Measurements from ENCODE around the gene ATG5.

The ATG5 gene

DNA sequence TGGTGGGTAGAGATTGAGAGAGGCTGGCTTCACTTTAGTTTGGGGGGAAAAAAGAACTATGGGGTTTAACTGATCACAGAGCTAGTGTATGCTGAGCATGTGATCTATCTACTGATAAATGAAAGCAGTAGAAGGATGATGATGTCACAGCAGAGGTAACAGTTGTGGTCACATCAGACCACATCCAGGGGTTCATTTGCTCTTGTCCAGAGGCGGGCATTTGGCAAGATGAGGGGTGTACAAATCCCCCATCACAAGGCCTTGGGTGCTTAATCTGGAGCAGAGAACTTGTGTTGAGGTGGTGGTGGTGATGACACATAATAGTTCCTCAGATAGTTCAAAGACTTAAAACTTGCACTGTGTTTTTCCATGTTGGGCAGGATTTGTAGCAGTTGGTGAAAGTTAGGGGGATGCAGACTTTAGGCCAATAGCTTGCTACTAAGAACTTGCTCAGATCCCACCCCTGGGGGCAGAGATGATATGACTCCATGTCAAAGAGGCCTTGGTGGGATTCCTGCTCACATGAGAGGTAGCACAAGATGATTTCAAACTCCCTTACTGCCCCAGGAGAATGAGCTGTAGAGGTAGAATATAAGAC lies 176.0 kb downstream of the ATG5 start:
- no peak for DNase-seq

DNA sequence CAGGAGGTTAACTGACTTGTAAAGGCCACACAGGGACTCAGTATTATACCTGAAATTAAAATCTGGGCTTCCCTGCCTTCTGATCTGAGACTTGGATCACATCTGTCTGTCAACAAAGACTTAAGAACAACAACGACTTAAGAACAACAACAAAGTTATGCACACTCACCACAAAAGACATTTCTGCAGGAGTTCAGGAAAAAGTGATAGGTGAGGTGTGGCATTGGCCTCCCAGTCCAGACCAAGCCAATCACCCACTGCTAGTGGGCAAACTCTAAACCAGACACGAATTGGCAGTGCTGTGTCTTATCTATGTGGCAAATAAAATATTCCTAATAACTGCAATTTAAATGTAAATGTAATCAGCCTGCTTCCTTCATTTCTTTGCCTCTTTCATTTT lies 178.1 kb downstream of the ATG5 start:
- no peak for DNase-seq

DNA sequence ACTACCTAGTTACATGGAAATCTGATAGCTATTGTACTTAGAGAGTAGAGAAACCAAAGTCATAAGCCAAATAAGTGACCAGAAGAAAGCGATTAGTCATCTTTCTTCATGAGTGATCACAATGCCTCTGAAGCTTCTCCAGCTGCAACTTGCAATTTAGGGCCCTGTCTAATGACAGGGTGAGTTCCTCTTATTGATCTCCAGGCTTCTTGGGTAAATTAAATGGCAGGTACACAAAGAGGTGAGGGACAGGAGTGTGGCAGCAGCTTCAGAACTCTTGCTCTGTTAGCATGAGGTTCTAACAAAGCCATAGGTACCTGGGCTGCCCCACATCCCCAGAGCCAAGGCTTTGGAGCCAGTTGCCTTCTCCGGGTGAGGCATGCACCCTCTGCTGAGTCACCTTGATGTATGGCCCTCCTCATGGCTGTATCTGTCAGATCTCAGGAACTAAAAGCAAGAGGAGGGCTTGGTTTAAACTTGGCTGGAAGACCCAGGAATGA lies 178.7 kb downstream of the ATG5 start:
- DNase-seq, result no peak

DNA sequence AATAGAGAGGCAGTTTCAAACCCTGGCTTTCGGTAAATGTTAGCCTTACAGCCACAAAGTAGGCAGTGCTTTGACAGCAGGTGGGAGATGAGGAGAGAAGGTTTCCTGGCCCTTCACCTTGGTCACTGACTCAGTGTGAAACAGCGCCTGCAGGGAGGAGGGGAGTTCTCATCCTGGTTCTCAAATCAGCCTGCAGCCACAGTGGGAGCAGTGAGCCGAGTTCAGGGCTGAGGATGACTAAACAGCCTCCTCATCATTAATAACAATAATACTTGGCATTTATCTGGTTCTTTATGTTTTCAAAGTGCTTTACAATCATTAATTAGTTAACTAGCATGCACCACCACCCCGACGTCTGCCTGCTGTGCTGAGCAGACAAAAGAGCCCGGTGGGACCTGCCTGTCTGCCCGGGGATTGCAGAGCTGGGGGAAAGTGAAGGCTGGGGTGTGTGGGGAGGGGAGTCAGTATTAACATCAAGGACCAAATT lies 179.8 kb downstream of the ATG5 start:
- DNase-seq, result peak; percentile 64

DNA sequence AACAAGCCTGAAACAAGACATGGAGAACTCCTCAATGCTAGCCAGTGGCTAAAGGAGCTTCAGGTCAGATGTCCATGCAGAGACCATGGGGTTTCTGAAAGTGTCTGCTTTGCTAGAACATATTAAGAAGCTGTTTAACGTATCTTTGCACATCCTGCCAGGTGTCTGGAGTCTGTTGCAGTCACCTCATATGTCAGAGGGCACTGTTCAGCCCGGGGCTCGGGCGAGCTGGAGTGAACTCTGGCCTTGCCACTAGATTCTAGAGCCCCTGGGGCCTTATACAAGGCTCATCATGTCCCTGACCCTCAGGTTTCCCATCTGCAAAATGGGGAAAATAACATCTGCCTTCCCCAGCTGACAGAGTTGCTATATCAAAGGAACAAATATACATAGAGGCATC lies 180.4 kb downstream of the ATG5 start:
- DNase-seq, result no peak

DNA sequence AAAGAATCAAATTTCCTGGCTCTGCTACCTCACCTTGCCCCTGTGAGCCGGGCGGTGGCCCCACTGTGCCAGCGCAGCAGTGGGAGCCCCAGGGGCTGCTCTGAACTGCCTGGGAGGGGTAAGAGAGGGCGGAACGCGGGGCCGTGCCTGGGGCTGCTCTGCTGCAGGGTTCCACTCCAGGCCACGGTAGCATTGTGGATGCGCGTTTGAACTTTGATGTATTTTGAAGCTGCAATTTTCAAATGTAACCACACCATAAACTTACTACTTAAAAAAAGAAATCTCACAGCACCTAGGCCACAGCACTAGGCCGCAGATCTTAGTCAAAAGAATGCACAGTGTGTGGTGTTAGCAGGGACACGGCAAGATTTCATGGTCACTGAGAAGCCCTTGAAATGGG lies 181.9 kb downstream of the ATG5 start:
- DNase-seq, result no peak

DNA sequence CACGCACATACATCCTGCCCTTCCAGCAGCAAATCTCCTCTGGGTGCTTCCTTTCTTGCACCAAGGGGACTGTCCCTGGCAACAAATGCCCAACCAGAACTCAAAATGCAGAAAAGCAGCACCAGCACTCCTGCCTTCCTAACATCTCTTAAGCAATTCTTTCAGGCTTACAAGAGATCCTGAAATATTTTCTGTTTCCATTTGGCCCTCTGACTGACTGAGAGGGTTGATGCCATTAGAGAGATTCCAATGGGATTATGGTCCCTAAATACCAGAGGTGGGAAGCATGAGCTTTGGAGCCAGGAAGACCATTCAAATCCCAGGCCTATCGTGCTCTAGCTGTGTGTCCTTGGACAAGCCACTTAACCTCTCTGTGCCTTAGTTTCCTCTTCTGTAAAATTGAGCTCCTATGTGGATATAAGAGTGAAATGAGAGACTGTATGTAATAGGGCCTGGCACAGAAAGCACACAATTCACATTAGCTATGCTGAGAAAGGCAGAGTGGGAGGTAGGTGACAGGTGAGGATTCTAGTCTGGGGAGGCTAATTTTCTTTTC lies 182.6 kb downstream of the ATG5 start:
- DNase-seq, result no peak

DNA sequence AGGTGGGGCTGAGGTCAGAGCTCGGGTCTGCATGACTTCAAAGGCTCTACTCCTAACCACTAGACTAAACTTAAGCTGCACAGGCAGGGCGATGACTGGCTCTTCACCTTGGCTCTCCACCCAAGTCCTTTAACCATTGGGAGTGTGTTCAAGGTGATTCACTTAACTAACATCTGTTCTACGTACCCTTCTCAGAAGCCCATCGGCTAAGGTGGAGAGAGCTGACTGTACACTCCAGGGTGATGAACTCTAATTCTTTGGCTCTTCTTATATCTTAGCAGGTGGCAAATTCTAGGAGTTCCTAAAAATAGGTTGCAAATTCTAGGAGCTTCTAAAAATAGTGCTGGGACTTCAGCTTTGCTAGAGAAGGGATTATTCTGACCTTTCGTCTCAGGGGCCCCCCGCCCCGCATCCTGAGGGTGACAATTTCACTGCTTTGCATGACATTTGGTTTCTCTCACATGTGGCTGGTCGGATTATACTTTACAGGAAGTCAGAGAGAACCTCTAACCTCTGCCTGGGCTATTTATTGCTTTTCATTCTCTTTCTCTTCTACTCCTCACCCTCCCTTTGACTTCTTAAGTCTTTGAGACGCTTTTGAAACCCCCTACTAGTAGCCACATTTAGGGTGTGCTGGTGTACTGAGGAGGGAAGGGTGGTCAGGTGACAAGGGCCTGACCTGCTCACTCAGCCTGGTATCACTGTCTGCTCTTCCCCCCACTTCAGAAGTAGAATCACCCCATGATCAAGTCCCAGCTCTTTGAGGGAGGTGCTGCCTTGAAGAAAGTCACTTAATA lies 183.9 kb downstream of the ATG5 start:
- peak; percentile 71 for DNase-seq

DNA sequence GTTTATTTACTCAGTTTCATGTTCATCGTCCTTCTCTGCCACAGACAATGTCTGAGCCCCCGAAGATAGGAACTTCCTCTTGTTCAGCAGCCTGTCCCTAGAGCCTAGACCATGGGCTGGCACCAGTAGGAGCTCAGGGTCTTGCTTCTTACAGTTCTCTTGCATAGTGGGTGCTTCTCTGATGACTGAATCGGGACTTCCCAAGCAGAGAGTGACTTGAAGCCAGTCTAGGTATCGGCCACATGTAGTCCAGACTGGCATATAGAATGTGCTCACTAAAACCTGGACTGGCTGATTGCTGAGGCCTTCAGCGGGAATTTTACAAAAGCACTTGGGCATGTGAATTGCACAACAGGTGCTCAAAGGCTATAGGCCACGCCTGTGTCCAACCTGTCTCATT lies 187.4 kb downstream of the ATG5 start:
- DNase-seq, result no peak

DNA sequence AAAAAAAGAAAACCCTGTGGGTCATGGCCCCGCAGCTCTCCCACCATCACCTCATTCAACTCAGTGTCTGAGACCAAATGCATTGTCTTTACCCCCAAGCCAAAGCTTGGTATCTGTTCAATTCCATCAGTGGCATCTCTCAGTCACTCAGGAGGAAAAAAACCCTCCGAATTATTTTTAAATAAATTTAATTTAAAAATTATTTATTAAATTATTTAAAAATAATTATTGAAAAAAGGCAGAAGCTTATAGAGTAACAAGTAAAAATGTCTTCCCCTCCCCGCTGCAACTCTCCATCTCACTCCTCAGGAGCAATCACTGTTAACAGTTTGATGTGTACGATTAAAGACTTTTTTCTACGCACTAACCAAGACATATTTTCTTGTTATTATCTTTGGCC lies 188.7 kb downstream of the ATG5 start:
- no peak for DNase-seq

DNA sequence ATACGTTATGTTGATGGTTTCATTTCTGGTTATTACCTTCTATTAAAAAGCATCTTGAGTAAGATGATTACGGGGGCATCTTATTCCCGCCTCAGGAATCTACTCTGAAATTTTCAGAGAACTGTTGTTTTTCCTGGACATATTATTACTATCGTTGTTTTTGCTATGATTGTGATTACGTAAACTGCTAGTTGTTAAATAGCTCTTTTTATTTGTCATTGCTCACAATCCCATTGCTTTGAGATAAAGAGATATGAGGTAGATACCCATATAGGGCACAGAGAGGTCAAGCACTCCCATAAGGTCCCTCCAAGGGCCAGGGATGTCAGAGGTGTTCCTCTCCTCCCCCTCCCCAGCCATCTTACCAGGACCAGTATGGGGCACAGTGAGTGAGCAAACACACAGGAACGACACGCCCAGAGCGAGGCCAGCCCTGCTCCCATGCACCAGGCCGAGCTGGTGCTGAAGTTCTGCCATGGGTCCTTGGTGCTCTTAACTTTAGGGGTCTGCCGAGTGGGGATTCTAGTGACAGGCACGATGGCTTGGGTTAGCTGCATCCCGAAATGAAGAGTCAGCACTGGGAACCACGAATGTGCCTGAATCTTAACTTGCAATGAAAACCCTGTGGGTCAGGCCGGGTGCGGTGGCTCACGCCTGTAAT lies 189.5 kb downstream of the ATG5 start:
- DNase-seq, result no peak

DNA sequence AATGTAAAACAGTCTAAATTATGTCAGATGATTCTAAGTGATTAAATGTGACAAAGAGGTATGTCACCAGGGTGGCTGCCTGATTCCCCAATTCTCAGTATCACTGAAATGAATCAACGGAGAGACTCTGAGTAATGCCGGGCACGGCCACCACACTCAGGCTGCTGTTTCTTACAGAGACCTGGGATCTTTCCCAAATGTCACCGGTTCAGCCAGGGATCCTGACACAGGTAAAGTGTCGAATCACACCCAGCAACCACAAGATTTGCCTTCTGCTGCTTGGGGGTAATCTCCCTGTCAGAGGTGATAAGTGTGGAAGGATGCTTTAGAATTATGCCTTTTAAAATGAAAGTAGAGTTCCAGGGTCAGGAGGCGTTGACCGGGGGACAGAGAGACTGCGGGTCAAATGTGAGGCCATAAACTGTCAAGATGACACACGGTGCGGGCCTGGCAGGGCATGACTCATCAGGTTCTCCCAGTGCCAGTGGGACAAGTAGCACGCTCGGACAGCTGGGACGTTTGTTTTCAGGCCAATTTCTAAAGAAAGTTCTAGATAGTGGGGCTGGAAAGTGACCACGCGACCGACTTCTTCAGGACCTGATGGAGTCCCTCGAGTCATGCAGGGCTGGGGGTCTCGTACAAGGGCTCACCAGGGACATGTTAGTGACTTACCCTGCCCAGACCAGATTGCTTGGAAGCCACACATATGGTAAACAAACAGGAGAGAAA lies 190.5 kb downstream of the ATG5 start:
- DNase-seq, result peak; percentile 53
